Measurements from ENCODE around the gene UNC93B1. TPM values are rescaled to one million over a fixed set of nuclear protein-coding genes. Genes with fewer than 3 reads are reported as not detected.

UNC93B1 gene
- total and polyA plus RNA-seq, 2 of the 13 experiments (the other 11 are each of a cell fraction or from before 2014, with no cell fraction given), result 8.8 to 18.9 TPM

DNA sequence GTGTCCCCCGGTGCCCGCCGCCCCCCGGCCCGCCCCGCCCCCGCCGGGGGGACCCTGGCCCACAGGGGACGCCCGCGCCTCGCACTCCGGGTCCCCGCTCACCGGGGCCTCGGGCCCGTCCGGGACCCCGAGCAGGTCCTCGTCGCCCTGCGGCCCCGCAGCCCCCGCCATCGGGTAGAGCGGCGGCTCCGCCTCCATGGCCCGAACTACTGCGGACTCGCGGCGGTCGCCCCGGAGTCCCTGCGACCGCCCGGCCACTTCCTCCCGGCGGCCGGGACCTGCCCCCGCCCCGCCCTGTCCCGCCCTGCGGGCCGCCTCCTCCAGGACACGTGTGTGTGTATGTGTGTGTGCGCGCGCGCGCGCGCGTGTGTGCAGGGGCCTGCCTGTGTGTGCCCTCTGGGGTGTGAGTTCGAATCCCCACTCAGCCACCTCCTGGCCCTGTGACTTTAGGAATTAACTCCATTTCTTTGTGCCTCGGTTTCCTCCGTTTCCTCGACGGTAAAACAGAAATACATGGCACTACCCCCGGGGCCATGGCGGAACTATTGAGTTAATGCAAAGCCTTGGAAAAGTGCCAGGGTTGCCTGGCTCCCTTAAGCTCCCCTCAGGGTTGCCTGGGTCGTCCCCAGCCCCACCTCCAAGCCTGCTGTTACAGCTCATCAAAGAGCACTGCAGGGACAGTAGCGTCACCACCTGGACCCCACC is at the start of gene UNC93B1 (continued):
- TF ChIP-seq, protein P1, sequence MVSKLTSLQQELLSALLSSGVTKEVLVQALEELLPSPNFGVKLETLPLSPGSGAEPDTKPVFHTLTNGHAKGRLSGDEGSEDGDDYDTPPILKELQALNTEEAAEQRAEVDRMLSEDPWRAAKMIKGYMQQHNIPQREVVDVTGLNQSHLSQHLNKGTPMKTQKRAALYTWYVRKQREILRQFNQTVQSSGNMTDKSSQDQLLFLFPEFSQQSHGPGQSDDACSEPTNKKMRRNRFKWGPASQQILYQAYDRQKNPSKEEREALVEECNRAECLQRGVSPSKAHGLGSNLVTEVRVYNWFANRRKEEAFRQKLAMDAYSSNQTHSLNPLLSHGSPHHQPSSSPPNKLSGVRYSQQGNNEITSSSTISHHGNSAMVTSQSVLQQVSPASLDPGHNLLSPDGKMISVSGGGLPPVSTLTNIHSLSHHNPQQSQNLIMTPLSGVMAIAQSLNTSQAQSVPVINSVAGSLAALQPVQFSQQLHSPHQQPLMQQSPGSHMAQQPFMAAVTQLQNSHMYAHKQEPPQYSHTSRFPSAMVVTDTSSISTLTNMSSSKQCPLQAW (CRISPR knock-in tag; IDR thresholded peaks at IDR 0.05), result no peak
- TF ChIP-seq E2F5 (CRISPR knock-in tag; conservative IDR thresholded peaks at IDR 0.05) (no peak), BORCS8-MEF2B (CRISPR knock-in tag; IDR thresholded peaks at IDR 0.05) (no peak; the same call in 1 of the 2 replicates), ZNF333 (CRISPR knock-in tag; IDR thresholded peaks at IDR 0.05; ENCODE audit: borderline replicate concordance) (no peak), ZNF570 (CRISPR knock-in tag; IDR thresholded peaks at IDR 0.05; ENCODE audit: borderline replicate concordance) (no peak), ESRRA (CRISPR knock-in tag; IDR thresholded peaks at IDR 0.05; ENCODE audit: low read depth) (no peak), TFDP2 (CRISPR knock-in tag; IDR thresholded peaks at IDR 0.05) (peak; percentile 68), GATA4 (IDR thresholded peaks at IDR 0.05; ENCODE audit: borderline replicate concordance, low read depth) (no peak), ZNF724P (CRISPR knock-in tag; IDR thresholded peaks at IDR 0.05; ENCODE audit: borderline replicate concordance) (no peak), JDP2 (CRISPR knock-in tag; IDR thresholded peaks at IDR 0.05; ENCODE audit: borderline replicate concordance) (no peak), ZFAT (CRISPR knock-in tag; conservative IDR thresholded peaks at IDR 0.05) (no peak), ARNT2 (CRISPR knock-in tag; IDR thresholded peaks at IDR 0.05; ENCODE audit: low read depth) (no peak), RFXANK (CRISPR knock-in tag; IDR thresholded peaks at IDR 0.05) (no peak), TARDBP (CRISPR knock-in tag; IDR thresholded peaks at IDR 0.05) (0 out of 2 replicates have a peak, but pooled peaks have one; percentile 35), ZNF510 (CRISPR knock-in tag; IDR thresholded peaks at IDR 0.05; ENCODE audit: low read depth) (no peak), CEBPB (IDR thresholded peaks at IDR 0.05; ENCODE audit: borderline replicate concordance, low read depth, low read length) (no peak), YEATS2 (CRISPR knock-in tag; IDR thresholded peaks at IDR 0.05; ENCODE audit: borderline replicate concordance) (no peak), PLRG1 (conservative IDR thresholded peaks at IDR 0.05) (no peak), ZNF737 (CRISPR knock-in tag; IDR thresholded peaks at IDR 0.05; ENCODE audit: borderline replicate concordance) (no peak), ZNF224 (CRISPR knock-in tag; IDR thresholded peaks at IDR 0.05) (no peak), ZFP62 (CRISPR knock-in tag; IDR thresholded peaks at IDR 0.05) (no peak), KAT8 (CRISPR knock-in tag; IDR thresholded peaks at IDR 0.05) (no peak), ZNF670 (CRISPR knock-in tag; IDR thresholded peaks at IDR 0.05; ENCODE audit: borderline replicate concordance) (no peak), ZNF296 (CRISPR knock-in tag; conservative IDR thresholded peaks at IDR 0.05) (no peak), SMARCC2 (IDR thresholded peaks at IDR 0.05) (no peak), ZNF501 (CRISPR knock-in tag; IDR thresholded peaks at IDR 0.05) (no peak), ZNF234 (CRISPR knock-in tag; conservative IDR thresholded peaks at IDR 0.05) (no peak), ZKSCAN8 (CRISPR knock-in tag; IDR thresholded peaks at IDR 0.05; ENCODE audit: borderline replicate concordance) (no peak), NFE2L1 (CRISPR knock-in tag; IDR thresholded peaks at IDR 0.05; ENCODE audit: borderline replicate concordance) (no peak), NFKBIZ (CRISPR knock-in tag; IDR thresholded peaks at IDR 0.05) (no peak), MBD4 (IDR thresholded peaks at IDR 0.05; ENCODE audit: borderline replicate concordance, low read length) (no peak)
